Uterus (tissue), 4 donors: Measurements from ENCODE around the gene MST1. TPM values are rescaled to one million over a fixed set of nuclear protein-coding genes. Genes with fewer than 3 reads are reported as not detected.

ENCODE experiments used
- DNase-seq, 2 donors: peaks; one replicate each; pipeline ENCODE4 v3.0.0-alpha.2; 2019 to 2020
- H3K27ac ChIP-seq, 2 donors: fragments of 200-600 bp; sonication (generic); 1 replicate in 1 of 2; 2 replicates in 1 of 2; pipeline ENCODE4 v1.5.1; 2016 to 2018
- H3K27me3 ChIP-seq, 2 donors: fragments of 200-600 bp; sonication (generic); one replicate each; pipeline ENCODE4 v1.5.1; 2018 to 2019; ENCODE audit warnings: control low read depth in 1 of 2
- H3K36me3 ChIP-seq, 2 donors: fragments of 200-600 bp; sonication (generic); one replicate each; pipeline ENCODE4 v1.5.1; 2019; ENCODE audit warnings: control low read depth in 1 of 2
- H3K4me1 ChIP-seq, 2 donors: fragments of 200-600 bp; sonication (generic); one replicate each; pipeline ENCODE4 v1.5.1; 2018 to 2019; ENCODE audit warnings: control low read depth in 1 of 2
- H3K4me3 ChIP-seq, 2 donors: fragments of 200-600 bp; sonication (generic); 1 replicate in 1 of 2; 2 replicates in 1 of 2; pipeline ENCODE4 v1.5.1; 2018 to 2019; ENCODE audit warnings: mild to moderate bottlenecking in 1 of 2
- H3K9me3 ChIP-seq, 2 donors: fragments of 200-600 bp; sonication (generic); one replicate each; pipeline ENCODE4 v1.5.1; 2019; ENCODE audit warnings: control low read depth in 1 of 2
- POLR2A ChIP-seq, 2 donors: fragments of 450-650 bp; IDR thresholded peaks; one replicate each; pipeline ENCODE4 v1.6.1; 2016; ENCODE audit warnings: antibody characterized with exemption in 2 of 2, mild to moderate bottlenecking in 1 of 2, moderate library complexity in 1 of 2
- intact Hi-C: fragments of 100-400 bp; cut with DNase I; formaldehyde crosslinking; loops from one replicate; pipeline ENCODE4 v1.15.1; 2023; ENCODE audit warnings: low total_unique reads
- total RNA-seq, 4 donors: library from RNA; depleted of rRNA in 3 of 4; stranded (reverse); fragments of >200 nt in 3 of 4; gene quantifications; one replicate each; pipeline versions ENCODE4 v1.1.0 to v1.2.4, GENCODE V29; 2014 to 2023
- TF ChIP-seq, protein P1 (sequence below), 4 experiments: fragments of 200-600 bp in 2 of 4; fragments of 450-650 bp in 2 of 4; sonication (generic) in 2 of 4; IDR thresholded peaks; one replicate each; pipeline ENCODE4 v1.5.1; 2016 to 2019; ENCODE audit warnings: antibody characterized with exemption in 4 of 4, mild to moderate bottlenecking in 2 of 4, moderate library complexity in 1 of 4
- donor health status: DM: yes; HTN: yes; CAD: no.

Gene MST1
- total RNA-seq, 4 donors from 2014 or later, result 5.1 to 11.5 (median 10.4) TPM; not detected in 1

DNA sequence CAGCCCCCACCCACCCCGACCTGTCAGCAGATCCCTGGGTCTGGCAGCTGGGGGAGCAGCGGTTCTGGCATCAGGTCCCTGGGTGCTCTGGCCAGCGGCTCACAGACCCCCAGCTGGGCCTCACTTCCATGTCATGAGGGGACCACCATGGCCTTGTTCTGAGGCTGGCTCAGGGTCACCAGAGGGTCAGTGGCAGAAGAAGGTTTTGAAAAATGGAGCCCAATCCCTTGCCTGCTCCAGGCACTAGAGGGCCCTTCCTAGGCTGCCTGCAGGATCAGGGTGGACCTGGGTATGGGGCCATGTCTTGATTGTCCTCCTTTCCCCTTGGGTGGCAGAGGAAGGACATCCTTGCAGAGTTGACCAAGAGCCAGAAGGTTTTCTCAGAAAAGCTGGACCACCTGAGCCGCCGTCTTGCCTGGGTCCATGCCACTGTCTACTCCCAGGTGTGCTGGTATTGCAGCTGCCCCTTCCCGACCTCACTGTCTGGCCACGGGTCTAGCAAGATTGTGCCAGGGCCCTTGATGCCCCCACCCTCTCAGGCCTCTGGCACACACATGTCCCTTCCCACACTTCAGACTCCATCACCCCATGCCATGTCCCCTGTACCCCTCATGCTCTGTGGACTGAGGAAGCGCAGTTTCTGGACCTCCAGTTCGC lies 17.3 kb upstream of the MST1 start:
- intact Hi-C loops, result loop anchor here (10.0 kb wide), 1 partner anchor 128 kb away; no protein-coding TSS in a partner anchor
- Histone ChIP-seq H3K4me3 (no peak overlapping the region), H3K4me1 (no peaks in the 10 kb centered on the region), H3K27me3 (no peaks in the 10 kb centered on the region), H3K27ac (no peak overlapping the region), H3K36me3 (no peaks in the 10 kb centered on the region), H3K9me3 (no peaks in the 10 kb centered on the region)
- DNase-seq, result no peak
- TF ChIP-seq, protein P1, sequence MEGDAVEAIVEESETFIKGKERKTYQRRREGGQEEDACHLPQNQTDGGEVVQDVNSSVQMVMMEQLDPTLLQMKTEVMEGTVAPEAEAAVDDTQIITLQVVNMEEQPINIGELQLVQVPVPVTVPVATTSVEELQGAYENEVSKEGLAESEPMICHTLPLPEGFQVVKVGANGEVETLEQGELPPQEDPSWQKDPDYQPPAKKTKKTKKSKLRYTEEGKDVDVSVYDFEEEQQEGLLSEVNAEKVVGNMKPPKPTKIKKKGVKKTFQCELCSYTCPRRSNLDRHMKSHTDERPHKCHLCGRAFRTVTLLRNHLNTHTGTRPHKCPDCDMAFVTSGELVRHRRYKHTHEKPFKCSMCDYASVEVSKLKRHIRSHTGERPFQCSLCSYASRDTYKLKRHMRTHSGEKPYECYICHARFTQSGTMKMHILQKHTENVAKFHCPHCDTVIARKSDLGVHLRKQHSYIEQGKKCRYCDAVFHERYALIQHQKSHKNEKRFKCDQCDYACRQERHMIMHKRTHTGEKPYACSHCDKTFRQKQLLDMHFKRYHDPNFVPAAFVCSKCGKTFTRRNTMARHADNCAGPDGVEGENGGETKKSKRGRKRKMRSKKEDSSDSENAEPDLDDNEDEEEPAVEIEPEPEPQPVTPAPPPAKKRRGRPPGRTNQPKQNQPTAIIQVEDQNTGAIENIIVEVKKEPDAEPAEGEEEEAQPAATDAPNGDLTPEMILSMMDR (IDR thresholded peaks at IDR 0.05), result no peak
- no peak for TF ChIP-seq POLR2A (IDR thresholded peaks at IDR 0.05)

DNA sequence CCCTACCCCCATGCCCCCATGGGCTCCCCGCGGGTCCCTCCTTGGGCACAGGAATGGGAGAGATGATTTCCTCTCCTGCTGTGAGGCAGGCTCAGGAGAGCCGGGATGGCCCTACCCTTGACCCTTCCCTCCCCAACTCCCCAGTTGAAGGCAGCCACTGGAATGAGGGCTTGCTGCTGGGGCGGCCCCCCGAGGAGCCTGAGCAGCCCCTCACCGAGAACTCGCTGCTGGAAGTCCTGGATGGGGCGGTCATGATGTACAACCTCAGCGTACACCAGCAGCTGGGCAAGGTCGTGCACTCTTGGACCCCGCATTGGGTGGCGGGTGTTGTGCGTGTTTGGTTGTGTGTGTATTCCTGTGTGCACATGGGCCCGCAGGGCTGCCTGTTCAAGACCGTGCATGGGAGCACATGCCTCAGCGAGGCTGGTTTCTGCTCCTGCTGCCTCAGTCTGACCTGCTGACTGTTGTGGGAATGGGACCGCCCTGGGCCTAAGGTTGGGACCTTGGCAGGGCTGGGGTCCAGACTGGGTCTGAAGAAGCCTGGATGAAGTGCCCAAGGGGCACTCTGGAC lies 16.2 kb upstream of the MST1 start:
- Histone ChIP-seq H3K27me3 (no peaks in the 10 kb centered on the region), H3K27ac (no peak overlapping the region), H3K9me3 (no peaks in the 10 kb centered on the region), H3K4me1 (no peaks in the 10 kb centered on the region), H3K36me3 (no peaks in the 10 kb centered on the region), H3K4me3 (no peak overlapping the region)
- TF ChIP-seq, protein P1 (IDR thresholded peaks at IDR 0.05), result no peak
- TF ChIP-seq POLR2A (IDR thresholded peaks at IDR 0.05), result no peak
- no peak for DNase-seq
- intact Hi-C loops, result loop anchor here (10.0 kb wide), 1 partner anchor 129 kb away; no protein-coding TSS in a partner anchor

DNA sequence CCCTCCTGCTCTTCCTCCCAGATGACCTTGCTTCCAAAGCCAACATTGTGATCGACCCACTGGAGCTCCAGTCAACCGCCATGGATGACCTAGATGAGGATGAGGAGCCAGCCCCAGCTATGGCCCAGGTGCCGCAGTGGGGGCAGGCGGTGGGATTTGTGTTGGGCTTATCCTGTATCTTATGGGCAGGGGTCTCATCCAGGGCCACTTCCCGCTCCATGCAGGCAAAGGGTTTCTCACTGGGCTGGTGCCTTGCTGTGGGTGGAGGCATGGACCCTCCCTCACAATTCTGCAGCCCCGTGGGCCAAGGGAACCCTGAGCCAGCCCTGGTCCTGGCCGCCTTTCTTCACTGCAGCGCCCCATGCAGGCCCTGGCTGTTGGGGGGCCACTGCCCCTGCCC lies 15.4 kb upstream of the MST1 start:
- no peaks in the 10 kb centered on the region for H3K36me3 ChIP-seq
- intact Hi-C loops, result loop anchor here (10.0 kb wide), 1 partner anchor 130 kb away; no protein-coding TSS in a partner anchor
- no peaks in the 10 kb centered on the region for H3K4me1 ChIP-seq
- DNase-seq, result no peak
- TF ChIP-seq POLR2A (IDR thresholded peaks at IDR 0.05), result no peak
- TF ChIP-seq, protein P1 (IDR thresholded peaks at IDR 0.05), result no peak
- H3K4me3 ChIP-seq, result no peak overlapping the region
- no peak overlapping the region for H3K27ac ChIP-seq
- H3K9me3 ChIP-seq, result no peaks in the 10 kb centered on the region
- H3K27me3 ChIP-seq, result no peaks in the 10 kb centered on the region

DNA sequence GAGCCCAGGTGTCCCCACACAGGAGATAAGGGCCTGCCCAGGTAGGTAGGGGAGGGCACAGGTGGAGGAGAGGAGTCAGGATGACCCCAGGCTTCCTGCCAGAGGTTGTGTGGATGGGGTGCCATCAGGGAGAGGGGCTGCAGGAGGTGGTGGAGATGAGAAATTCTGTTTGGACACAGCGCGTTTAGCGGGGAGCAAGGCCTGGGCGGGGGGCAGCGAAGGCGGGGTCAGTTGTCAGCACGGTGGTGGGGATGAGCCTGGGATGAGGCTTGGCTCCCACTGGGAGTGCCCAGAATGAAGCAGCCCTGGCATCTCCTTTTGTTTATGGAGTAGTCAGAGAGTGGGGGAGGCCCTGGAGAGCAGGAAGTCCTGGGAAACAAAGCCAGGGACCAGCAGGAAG lies 14.7 kb upstream of the MST1 start:
- no peaks in the 10 kb centered on the region for H3K4me1 ChIP-seq
- no peaks in the 10 kb centered on the region for H3K27me3 ChIP-seq
- no peaks in the 10 kb centered on the region for H3K36me3 ChIP-seq
- no peaks in the 10 kb centered on the region for H3K9me3 ChIP-seq
- TF ChIP-seq, protein P1 (IDR thresholded peaks at IDR 0.05), result no peak
- no peak for TF ChIP-seq POLR2A (IDR thresholded peaks at IDR 0.05)
- H3K27ac ChIP-seq, result no peak overlapping the region
- no peak for DNase-seq
- intact Hi-C loops, result loop anchor here (10.0 kb wide), 1 partner anchor 131 kb away; no protein-coding TSS in a partner anchor
- no peak overlapping the region for H3K4me3 ChIP-seq

DNA sequence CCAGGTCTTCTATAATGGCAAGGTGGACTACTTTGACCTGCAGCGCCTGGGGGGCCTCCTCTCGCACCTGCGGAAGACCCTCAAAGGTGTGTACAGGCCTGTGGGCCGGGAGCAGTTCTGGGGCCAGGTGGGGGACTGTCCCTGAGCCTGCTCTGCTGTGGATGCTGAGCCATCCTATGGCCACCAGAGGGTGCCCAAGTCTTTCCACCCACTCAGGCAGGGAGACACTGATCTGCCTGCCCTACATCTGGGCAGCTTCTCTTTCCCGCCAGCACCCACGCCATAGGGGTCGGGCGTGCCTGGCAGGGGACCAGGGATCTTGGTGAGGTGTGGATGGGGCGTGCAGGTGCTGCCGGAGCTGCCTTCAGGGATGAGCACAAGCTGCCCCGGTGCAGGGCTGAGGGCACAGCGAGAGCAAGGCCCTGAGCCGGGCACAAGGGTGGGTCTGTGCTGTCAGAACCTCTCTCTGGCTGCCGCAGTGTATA lies 14.2 kb upstream of the MST1 start:
- no peaks in the 10 kb centered on the region for H3K9me3 ChIP-seq
- peak; percentile 43 to 54 for DNase-seq
- intact Hi-C loops, result loop anchor here (10.0 kb wide), 1 partner anchor 131 kb away; no protein-coding TSS in a partner anchor
- H3K27ac ChIP-seq, result no peak overlapping the region
- no peak overlapping the region for H3K4me3 ChIP-seq
- TF ChIP-seq POLR2A (IDR thresholded peaks at IDR 0.05), result no peak
- TF ChIP-seq, protein P1 (IDR thresholded peaks at IDR 0.05), result peak; percentile 37 to 67 (median 54)
- no peaks in the 10 kb centered on the region for H3K36me3 ChIP-seq
- H3K27me3 ChIP-seq, result no peaks in the 10 kb centered on the region
- no peaks in the 10 kb centered on the region for H3K4me1 ChIP-seq
